Uterus (tissue), 4 donors: ENCODE results near the gene TOGARAM2. TPM values are rescaled to one million over a fixed set of nuclear protein-coding genes. Genes with fewer than 3 reads are reported as not detected.

Experiments used
- DNase-seq, 2 donors: peaks; one replicate each; pipeline ENCODE4 v3.0.0-alpha.2; 2019 to 2020
- H3K27ac ChIP-seq, 2 donors: fragments of 200-600 bp; sonication (generic); 1 replicate in 1 of 2; 2 replicates in 1 of 2; pipeline ENCODE4 v1.5.1; 2016 to 2018
- H3K27me3 ChIP-seq, 2 donors: fragments of 200-600 bp; sonication (generic); one replicate each; pipeline ENCODE4 v1.5.1; 2018 to 2019; ENCODE audit warnings: control low read depth in 1 of 2
- H3K36me3 ChIP-seq, 2 donors: fragments of 200-600 bp; sonication (generic); one replicate each; pipeline ENCODE4 v1.5.1; 2019; ENCODE audit warnings: control low read depth in 1 of 2
- H3K4me1 ChIP-seq, 2 donors: fragments of 200-600 bp; sonication (generic); one replicate each; pipeline ENCODE4 v1.5.1; 2018 to 2019; ENCODE audit warnings: control low read depth in 1 of 2
- H3K4me3 ChIP-seq, 2 donors: fragments of 200-600 bp; sonication (generic); 1 replicate in 1 of 2; 2 replicates in 1 of 2; pipeline ENCODE4 v1.5.1; 2018 to 2019; ENCODE audit warnings: mild to moderate bottlenecking in 1 of 2
- H3K9me3 ChIP-seq, 2 donors: fragments of 200-600 bp; sonication (generic); one replicate each; pipeline ENCODE4 v1.5.1; 2019; ENCODE audit warnings: control low read depth in 1 of 2
- POLR2A ChIP-seq, 2 donors: fragments of 450-650 bp; IDR thresholded peaks; one replicate each; pipeline ENCODE4 v1.6.1; 2016; ENCODE audit warnings: antibody characterized with exemption in 2 of 2, mild to moderate bottlenecking in 1 of 2, moderate library complexity in 1 of 2
- intact Hi-C: fragments of 100-400 bp; cut with DNase I; formaldehyde crosslinking; loops from one replicate; pipeline ENCODE4 v1.15.1; 2023; ENCODE audit warnings: low total_unique reads
- total RNA-seq, 4 donors: library from RNA; depleted of rRNA in 3 of 4; stranded (reverse); fragments of >200 nt in 3 of 4; gene quantifications; one replicate each; pipeline versions ENCODE4 v1.1.0 to v1.2.4, GENCODE V29; 2014 to 2023
- TF ChIP-seq, protein P1 (sequence below), 4 experiments: fragments of 200-600 bp in 2 of 4; fragments of 450-650 bp in 2 of 4; sonication (generic) in 2 of 4; IDR thresholded peaks; one replicate each; pipeline ENCODE4 v1.5.1; 2016 to 2019; ENCODE audit warnings: antibody characterized with exemption in 4 of 4, mild to moderate bottlenecking in 2 of 4, moderate library complexity in 1 of 4
- donor health status: DM: yes; HTN: yes; CAD: no.

Gene TOGARAM2
- total RNA-seq, 4 donors from 2014 or later: 0.61 to 1.5 TPM; not detected in 2

DNA sequence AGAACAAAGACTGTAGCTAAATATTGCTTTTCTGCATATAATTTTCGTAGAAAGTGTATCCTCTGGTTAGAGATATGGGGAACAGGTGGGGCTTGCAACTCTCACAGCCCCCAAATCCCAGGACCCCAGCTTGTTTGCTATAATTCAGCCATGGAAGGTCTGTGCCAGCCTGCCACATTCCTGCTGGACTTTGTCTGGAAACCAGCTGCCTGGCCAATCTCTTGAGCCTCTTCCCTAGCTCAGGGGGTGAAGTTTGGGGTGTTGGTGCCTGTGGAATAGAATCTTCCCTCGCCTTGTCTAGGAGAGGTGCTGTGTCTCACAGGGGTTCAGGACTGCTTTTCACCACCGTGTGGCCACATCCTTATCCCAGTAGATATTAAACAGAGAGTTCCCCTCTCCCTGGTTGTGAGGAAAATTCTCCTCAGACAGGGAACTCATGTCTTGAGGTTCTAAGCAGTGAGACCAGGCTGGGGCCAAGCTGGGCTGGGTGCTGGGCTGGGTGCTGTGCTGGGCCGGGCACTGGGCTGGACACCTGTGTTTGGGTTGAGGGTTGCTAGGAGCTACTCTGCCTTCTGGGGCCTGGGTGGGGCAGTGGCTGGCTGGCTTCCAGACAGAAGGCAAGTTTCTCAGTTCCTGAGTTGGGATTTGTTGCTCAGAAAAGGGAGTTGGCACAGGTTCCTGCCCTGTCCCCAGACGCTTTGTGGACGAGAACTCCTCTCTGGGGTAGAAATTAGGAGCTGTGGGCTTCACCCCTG lies 12.3 kb downstream of the TOGARAM2 start:
- H3K4me3 ChIP-seq: no peak overlapping the region
- H3K27ac ChIP-seq: no peak overlapping the region
- intact Hi-C loops: no loop called here
- H3K9me3 ChIP-seq: no peaks in the 10 kb centered on the region
- TF ChIP-seq, protein P1, sequence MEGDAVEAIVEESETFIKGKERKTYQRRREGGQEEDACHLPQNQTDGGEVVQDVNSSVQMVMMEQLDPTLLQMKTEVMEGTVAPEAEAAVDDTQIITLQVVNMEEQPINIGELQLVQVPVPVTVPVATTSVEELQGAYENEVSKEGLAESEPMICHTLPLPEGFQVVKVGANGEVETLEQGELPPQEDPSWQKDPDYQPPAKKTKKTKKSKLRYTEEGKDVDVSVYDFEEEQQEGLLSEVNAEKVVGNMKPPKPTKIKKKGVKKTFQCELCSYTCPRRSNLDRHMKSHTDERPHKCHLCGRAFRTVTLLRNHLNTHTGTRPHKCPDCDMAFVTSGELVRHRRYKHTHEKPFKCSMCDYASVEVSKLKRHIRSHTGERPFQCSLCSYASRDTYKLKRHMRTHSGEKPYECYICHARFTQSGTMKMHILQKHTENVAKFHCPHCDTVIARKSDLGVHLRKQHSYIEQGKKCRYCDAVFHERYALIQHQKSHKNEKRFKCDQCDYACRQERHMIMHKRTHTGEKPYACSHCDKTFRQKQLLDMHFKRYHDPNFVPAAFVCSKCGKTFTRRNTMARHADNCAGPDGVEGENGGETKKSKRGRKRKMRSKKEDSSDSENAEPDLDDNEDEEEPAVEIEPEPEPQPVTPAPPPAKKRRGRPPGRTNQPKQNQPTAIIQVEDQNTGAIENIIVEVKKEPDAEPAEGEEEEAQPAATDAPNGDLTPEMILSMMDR (IDR thresholded peaks at IDR 0.05): no peak
- no peak for TF ChIP-seq POLR2A (IDR thresholded peaks at IDR 0.05)
- no peaks in the 10 kb centered on the region for H3K27me3 ChIP-seq
- DNase-seq: no peak
- no peaks in the 10 kb centered on the region for H3K36me3 ChIP-seq
- no peaks in the 10 kb centered on the region for H3K4me1 ChIP-seq

DNA sequence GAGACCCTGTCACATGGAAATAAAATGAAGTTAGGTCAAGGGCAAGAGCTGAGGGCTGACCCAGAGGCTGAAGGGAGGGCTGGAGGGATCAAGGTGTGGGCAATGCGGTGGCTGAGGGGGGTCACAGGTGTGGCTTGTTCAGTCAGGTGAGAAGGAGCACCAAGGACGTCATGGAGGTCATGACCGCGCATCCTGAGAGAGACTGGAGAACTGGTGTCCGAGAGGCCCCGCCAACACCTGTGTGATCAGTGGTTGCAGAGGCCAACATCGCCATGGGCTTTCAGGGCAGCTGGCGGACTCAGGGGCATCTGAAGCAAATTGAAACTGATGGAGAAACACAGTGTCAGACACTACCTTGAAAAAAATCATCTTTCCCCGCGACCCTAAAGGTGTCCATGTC lies 13.0 kb downstream of the TOGARAM2 start:
- H3K9me3 ChIP-seq: no peaks in the 10 kb centered on the region
- H3K4me1 ChIP-seq: no peaks in the 10 kb centered on the region
- DNase-seq: no peak
- H3K27me3 ChIP-seq: no peaks in the 10 kb centered on the region
- no peak overlapping the region for H3K27ac ChIP-seq
- intact Hi-C loops: no loop called here
- no peaks in the 10 kb centered on the region for H3K36me3 ChIP-seq
- TF ChIP-seq, protein P1 (IDR thresholded peaks at IDR 0.05): no peak
- TF ChIP-seq POLR2A (IDR thresholded peaks at IDR 0.05): no peak
- no peak overlapping the region for H3K4me3 ChIP-seq

DNA sequence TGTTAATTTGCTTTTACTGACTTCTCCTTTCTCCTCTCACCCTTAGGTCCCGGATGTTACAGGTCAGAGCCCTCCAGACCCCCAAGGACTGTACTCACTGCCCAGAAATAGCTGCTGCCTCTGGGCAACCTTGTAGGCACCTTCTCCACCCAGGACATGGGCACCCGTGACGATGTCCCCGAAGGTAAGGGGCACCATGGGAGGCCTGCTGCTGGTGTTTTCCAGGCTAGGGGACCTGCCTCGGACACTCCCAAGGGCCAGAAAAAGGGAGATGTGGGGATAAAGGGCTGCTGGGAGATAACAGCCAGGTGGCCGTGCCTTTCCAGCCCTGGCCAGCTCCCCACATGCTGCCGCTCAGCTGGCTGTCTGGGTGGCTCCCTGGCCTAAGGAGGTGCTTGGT lies 13.6 kb downstream of the TOGARAM2 start:
- no peaks in the 10 kb centered on the region for H3K4me1 ChIP-seq
- H3K4me3 ChIP-seq: no peak overlapping the region
- no peaks in the 10 kb centered on the region for H3K27me3 ChIP-seq
- no peak for TF ChIP-seq POLR2A (IDR thresholded peaks at IDR 0.05)
- TF ChIP-seq, protein P1 (IDR thresholded peaks at IDR 0.05): no peak
- intact Hi-C loops: no loop called here
- no peaks in the 10 kb centered on the region for H3K36me3 ChIP-seq
- no peak for DNase-seq
- H3K9me3 ChIP-seq: no peaks in the 10 kb centered on the region
- H3K27ac ChIP-seq: no peak overlapping the region

DNA sequence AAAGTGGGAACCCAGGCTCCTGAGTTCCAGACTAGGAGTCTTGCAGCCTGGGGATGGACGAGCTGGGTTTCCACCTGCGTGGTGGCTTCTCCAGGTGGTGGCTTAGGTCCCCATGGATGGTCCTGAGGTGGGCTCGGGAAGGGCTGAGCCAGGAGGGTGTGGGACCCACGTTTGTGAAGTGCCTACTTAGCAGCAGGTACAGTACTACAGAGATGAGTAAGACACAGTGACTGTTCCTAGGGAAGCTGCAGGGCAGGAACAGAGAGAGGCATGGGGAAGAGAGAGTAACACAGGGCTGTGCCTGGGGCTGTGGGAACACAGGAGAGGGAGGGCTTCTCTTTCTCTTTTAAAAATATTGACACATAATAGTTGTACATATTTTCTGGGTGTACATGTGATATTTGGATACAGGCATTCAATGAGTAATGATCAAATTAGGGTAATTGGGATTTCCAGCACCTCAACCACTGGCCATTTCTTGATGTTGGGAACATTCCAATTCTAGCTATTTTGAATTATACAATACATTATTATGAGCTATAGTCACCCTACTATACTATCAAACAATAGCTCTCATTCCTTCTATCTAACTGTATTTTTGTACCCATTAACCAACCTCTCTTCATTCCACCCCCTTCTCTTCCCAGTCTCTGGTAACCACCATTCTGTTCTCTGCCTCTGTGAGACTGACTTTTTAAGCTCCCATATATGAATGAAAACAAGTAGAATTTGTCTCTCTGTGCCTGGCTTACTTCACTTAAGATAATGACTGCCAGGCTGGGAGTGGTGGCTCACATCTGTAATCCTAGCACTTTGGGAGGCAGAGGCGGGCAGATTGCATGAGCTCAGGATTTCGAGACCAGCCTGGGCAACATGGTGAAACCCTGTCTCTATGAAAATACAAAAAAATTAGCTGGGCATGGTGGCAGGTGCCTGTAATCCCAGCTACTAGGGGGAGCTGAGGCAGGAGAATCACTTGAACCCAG lies 15.0 kb downstream of the TOGARAM2 start:
- Histone ChIP-seq H3K4me1 (no peaks in the 10 kb centered on the region), H3K36me3 (no peaks in the 10 kb centered on the region), H3K27ac (no peak overlapping the region), H3K4me3 (no peak overlapping the region), H3K27me3 (no peaks in the 10 kb centered on the region), H3K9me3 (no peaks in the 10 kb centered on the region)
- DNase-seq: no peak
- intact Hi-C loops: no loop called here
- TF ChIP-seq, protein P1 (IDR thresholded peaks at IDR 0.05): no peak
- TF ChIP-seq POLR2A (IDR thresholded peaks at IDR 0.05): no peak
